ENCODE results near the gene CCDC33.

The CCDC33 gene

DNA sequence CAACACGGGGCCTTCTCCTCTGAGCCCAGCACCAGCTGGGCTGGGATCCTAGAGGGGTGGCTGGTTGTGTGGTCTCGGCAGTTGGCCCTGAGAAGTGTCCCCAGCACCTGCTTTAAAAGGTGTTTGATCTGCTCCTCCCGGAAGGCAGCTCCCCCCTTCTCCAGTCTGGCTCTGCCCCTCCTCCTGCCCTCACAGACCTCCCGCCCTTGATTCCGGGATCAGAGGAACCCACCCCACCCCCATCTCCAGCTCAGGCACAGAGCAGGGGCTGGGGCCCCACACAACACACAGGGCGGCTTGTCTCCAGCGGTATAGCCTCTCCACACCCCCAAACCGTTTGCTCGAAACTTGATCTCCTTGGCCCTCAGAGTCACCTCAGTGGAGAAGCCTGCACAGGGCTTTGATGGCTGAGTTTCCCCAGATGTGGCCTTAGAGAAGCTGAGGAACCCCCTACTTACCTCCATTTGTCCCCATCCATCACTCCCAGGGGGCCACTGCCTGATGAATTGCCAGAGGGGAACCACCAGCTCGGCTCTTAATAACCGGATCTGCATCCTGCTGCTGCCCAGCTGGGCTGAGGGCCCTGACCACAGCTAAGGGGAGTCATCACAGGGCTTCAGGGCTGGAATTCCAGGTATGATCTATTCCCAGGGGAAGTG, 27.1 kb upstream of the CCDC33 start:
- Histone ChIP-seq H3K27me3 (ENCODE audit: control insufficient read depth in 2 of 2, insufficient read depth in 2 of 2, low read length in 2 of 2) (no peaks in the 10 kb centered on the region), H3K4me3 (ENCODE audit: low read length in 2 of 2) (no peak overlapping the region), H3K9me3 (ENCODE audit: control insufficient read depth in 2 of 2, low read length in 2 of 2) (no peaks in the 10 kb centered on the region), H3K4me1 (ENCODE audit: control insufficient read depth in 2 of 2, insufficient read depth in 2 of 2, low read length in 2 of 2) (no peaks in the 10 kb centered on the region), H3K36me3 (ENCODE audit: control insufficient read depth in 2 of 2, insufficient read depth in 2 of 2, low read length in 2 of 2) (no peaks in the 10 kb centered on the region), H3K27ac (ENCODE audit: low read depth in 2 of 2, low read length in 2 of 2) (no peak overlapping the region), H3K9ac (ENCODE audit: low read depth in 1 of 2, low read length in 2 of 2) (no peak overlapping the region)

DNA sequence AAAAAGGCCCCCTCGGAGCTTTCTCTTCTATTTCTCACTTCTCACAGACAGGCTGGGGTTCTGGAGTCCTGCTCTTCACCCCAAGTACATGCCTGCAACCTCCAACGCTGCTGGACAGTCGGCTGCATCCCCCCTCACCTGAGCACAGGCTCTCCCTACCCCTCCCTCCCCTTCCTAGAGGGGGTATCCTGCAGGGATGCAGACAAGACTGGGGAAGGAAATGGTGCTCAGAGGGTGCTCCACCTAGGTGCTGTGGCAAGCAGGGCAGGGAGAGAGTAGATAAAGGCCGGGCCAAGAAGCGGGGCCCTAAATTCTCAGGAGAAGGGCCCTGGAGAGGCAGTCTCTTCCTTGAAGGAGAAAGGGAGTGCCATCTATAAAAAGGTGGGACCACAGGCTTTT, 26.6 kb upstream of the CCDC33 start:
- H3K4me3 ChIP-seq (ENCODE audit: low read length in 2 of 2): no peak overlapping the region
- no peak overlapping the region for H3K27ac ChIP-seq (ENCODE audit: low read depth in 2 of 2, low read length in 2 of 2)
- H3K9me3 ChIP-seq (ENCODE audit: control insufficient read depth in 2 of 2, low read length in 2 of 2): no peaks in the 10 kb centered on the region
- no peaks in the 10 kb centered on the region for H3K4me1 ChIP-seq (ENCODE audit: control insufficient read depth in 2 of 2, insufficient read depth in 2 of 2, low read length in 2 of 2)
- no peaks in the 10 kb centered on the region for H3K36me3 ChIP-seq (ENCODE audit: control insufficient read depth in 2 of 2, insufficient read depth in 2 of 2, low read length in 2 of 2)
- H3K9ac ChIP-seq (ENCODE audit: low read depth in 1 of 2, low read length in 2 of 2): no peak overlapping the region
- no peaks in the 10 kb centered on the region for H3K27me3 ChIP-seq (ENCODE audit: control insufficient read depth in 2 of 2, insufficient read depth in 2 of 2, low read length in 2 of 2)

DNA sequence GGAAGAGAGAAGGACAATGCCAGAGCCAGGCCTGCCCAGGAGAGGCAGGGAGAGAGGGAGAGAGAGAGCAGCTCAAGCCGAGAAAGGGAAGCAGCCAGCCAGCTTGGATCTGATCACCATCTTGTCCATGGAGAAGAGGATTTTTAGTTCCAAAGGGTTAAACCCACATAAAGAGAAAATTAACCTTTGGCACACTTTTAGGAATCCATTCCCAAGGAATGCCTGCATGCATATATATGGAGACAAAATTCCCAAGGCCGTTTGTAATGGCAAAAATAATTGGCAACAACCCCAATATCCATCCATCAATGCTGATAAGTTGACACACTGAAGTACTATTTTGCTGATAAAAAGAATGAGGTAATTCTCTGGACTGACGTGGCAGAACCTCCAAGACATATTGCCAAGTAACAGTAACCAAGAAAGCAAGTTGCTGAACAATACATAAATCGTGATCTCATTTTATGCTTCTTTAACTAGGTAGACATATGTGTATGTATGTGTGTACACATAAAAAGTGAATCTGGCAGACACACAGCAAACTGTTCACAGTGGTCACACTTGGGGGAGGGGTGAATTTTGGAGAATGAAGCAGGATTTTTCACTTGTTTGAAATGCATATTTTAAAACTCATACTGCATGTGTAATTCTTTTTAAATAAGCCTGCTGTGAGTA, 26.0 kb upstream of the CCDC33 start:
- H3K27ac ChIP-seq (ENCODE audit: low read depth in 2 of 2, low read length in 2 of 2): no peak overlapping the region
- no peak overlapping the region for H3K4me3 ChIP-seq (ENCODE audit: low read length in 2 of 2)
- H3K4me1 ChIP-seq (ENCODE audit: control insufficient read depth in 2 of 2, insufficient read depth in 2 of 2, low read length in 2 of 2): no peaks in the 10 kb centered on the region

DNA sequence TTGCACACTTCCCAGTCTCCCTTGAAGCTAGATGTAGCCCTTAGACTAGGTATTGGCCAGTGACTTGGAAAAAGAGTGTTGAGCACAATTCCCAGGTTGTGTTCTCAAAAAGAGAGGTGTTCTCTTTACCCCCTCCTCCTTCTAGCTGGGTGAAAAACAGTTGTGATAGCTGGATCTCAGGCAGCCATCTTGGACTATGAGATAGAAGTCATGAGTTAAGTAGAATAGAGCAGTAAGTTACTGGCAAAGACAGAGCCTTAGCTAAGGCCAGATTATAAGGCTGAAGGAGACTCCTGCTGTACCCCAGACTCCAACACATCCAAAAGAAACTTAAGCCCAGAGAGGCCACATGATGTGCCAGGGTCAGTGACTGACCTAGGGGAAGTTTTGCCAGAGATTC, 25.4 kb upstream of the CCDC33 start:
- Histone ChIP-seq H3K27me3 (ENCODE audit: control insufficient read depth in 2 of 2, insufficient read depth in 2 of 2, low read length in 2 of 2) (no peaks in the 10 kb centered on the region), H3K9ac (ENCODE audit: low read depth in 1 of 2, low read length in 2 of 2) (no peak overlapping the region), H3K36me3 (ENCODE audit: control insufficient read depth in 2 of 2, insufficient read depth in 2 of 2, low read length in 2 of 2) (no peaks in the 10 kb centered on the region), H3K9me3 (ENCODE audit: control insufficient read depth in 2 of 2, low read length in 2 of 2) (no peaks in the 10 kb centered on the region), H3K4me3 (ENCODE audit: low read length in 2 of 2) (no peak overlapping the region), H3K27ac (ENCODE audit: low read depth in 2 of 2, low read length in 2 of 2) (no peak overlapping the region), H3K4me1 (ENCODE audit: control insufficient read depth in 2 of 2, insufficient read depth in 2 of 2, low read length in 2 of 2) (no peaks in the 10 kb centered on the region)

More for the DNA sequence above, 26.0 kb upstream of the CCDC33 start:
- no peaks in the 10 kb centered on the region for H3K9me3 ChIP-seq (ENCODE audit: control insufficient read depth in 2 of 2, low read length in 2 of 2)
- H3K9ac ChIP-seq (ENCODE audit: low read depth in 1 of 2, low read length in 2 of 2): no peak overlapping the region
- H3K27me3 ChIP-seq (ENCODE audit: control insufficient read depth in 2 of 2, insufficient read depth in 2 of 2, low read length in 2 of 2): no peaks in the 10 kb centered on the region
- no peaks in the 10 kb centered on the region for H3K36me3 ChIP-seq (ENCODE audit: control insufficient read depth in 2 of 2, insufficient read depth in 2 of 2, low read length in 2 of 2)

DNA sequence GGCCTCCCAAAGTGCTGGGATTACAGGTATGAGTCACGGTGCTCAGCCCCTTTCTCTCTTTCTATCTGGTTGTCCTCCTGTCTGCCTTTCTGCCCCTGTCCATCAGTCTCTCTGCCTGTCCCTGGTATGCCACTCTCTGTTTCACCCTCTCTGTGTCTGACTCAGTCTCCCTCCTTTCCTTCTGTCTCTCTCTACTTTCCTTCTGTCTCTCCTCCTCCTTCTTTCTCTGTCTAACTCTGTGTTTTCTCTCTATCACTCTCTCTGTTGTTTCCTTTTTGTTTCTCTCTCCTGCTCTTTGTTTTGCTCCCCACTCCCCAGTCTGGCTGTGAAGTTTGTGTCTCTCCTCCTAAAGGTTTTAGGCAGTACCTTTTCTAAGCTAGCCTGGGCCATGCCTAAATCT, 24.5 kb upstream of the CCDC33 start:
- Histone ChIP-seq H3K9ac (ENCODE audit: low read depth in 1 of 2, low read length in 2 of 2) (no peak overlapping the region), H3K4me3 (ENCODE audit: low read length in 2 of 2) (no peak overlapping the region), H3K27ac (ENCODE audit: low read depth in 2 of 2, low read length in 2 of 2) (no peak overlapping the region), H3K9me3 (ENCODE audit: control insufficient read depth in 2 of 2, low read length in 2 of 2) (no peaks in the 10 kb centered on the region), H3K27me3 (ENCODE audit: control insufficient read depth in 2 of 2, insufficient read depth in 2 of 2, low read length in 2 of 2) (no peaks in the 10 kb centered on the region), H3K36me3 (ENCODE audit: control insufficient read depth in 2 of 2, insufficient read depth in 2 of 2, low read length in 2 of 2) (no peaks in the 10 kb centered on the region), H3K4me1 (ENCODE audit: control insufficient read depth in 2 of 2, insufficient read depth in 2 of 2, low read length in 2 of 2) (no peaks in the 10 kb centered on the region)

DNA sequence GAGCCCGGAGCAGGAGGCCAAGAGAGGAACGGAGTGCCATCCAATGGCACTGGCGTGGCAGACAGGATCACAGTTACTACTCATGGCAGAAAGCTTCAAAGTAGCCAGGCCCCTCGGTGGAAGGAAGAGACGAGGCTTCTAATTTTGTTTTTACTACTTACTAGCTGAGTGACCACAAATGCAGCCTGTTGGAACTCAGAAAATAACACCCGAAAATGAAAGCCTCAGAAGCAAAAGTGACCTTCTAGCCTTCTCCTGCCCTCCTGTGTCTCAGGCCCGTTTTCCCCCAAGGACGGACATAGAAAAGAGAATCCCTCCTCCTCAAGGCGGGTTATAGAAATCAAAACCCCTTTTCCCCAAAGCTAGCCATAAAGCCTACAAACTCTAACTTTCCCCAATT, 23.6 kb upstream of the CCDC33 start:
- Histone ChIP-seq H3K4me3 (ENCODE audit: low read length in 2 of 2) (no peak overlapping the region), H3K9me3 (ENCODE audit: control insufficient read depth in 2 of 2, low read length in 2 of 2) (no peaks in the 10 kb centered on the region), H3K4me1 (ENCODE audit: control insufficient read depth in 2 of 2, insufficient read depth in 2 of 2, low read length in 2 of 2) (no peaks in the 10 kb centered on the region), H3K9ac (ENCODE audit: low read depth in 1 of 2, low read length in 2 of 2) (no peak overlapping the region), H3K36me3 (ENCODE audit: control insufficient read depth in 2 of 2, insufficient read depth in 2 of 2, low read length in 2 of 2) (no peaks in the 10 kb centered on the region), H3K27me3 (ENCODE audit: control insufficient read depth in 2 of 2, insufficient read depth in 2 of 2, low read length in 2 of 2) (no peaks in the 10 kb centered on the region), H3K27ac (ENCODE audit: low read depth in 2 of 2, low read length in 2 of 2) (no peak overlapping the region)

DNA sequence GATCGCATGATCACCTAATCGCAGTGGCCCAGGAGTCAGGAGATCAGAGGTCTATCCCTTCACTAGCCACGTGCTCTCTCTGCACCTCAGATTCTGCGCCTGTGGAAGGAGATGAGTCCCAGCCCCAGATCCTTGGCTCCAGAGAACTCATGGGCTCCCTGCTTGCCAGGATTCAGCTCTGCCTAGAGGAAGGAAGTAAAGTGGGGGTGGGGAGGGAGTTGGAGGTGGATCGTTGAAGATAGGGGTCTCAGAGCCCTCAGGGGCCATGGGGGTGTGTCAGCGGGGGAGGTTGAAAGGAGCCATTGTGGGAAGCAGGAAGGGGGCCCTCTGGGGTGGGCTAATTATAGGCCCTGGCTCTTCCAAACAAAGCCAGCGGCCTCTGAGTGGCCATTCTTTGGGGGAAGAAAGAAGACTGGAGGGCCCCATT, 22.3 kb upstream of the CCDC33 start:
- Histone ChIP-seq H3K9ac (ENCODE audit: low read depth in 1 of 2, low read length in 2 of 2) (no peak overlapping the region), H3K9me3 (ENCODE audit: control insufficient read depth in 2 of 2, low read length in 2 of 2) (no peaks in the 10 kb centered on the region), H3K36me3 (ENCODE audit: control insufficient read depth in 2 of 2, insufficient read depth in 2 of 2, low read length in 2 of 2) (no peaks in the 10 kb centered on the region), H3K27ac (ENCODE audit: low read depth in 2 of 2, low read length in 2 of 2) (no peak overlapping the region), H3K4me1 (ENCODE audit: control insufficient read depth in 2 of 2, insufficient read depth in 2 of 2, low read length in 2 of 2) (no peaks in the 10 kb centered on the region), H3K4me3 (ENCODE audit: low read length in 2 of 2) (no peak overlapping the region), H3K27me3 (ENCODE audit: control insufficient read depth in 2 of 2, insufficient read depth in 2 of 2, low read length in 2 of 2) (no peaks in the 10 kb centered on the region)

DNA sequence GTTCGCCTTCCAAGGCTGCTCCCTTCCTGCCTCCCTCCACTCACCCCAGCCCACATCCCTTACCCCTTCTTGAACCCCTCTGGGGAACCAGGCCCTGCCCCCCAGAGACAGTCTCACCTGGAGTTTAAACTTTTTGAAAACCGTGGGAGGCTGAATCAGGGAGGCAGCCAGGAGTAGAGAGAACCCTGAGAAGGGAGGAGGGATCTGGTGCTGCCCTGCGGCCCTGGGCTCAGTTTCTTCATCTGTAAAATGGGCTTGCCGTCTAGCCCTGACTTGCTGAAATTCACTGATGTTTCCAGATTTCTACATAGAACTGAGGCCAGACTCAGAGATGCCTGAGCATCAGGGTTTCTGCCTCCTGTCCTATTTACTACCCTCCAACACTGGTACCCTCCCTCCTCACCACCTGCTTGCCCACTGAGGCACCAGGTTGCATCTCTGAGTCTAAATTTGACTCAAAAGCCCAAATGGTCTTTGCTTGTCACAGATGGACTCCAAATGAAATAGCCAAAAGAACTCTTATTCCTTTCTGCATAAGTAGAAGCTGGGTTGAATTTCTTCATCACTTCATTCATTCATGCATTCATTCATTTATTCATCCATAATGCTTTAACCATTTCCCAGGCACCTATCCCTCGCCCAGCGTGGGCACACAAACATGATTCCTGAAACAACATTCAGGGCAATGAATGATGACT, 21.7 kb upstream of the CCDC33 start:
- Histone ChIP-seq H3K4me3 (ENCODE audit: low read length in 2 of 2) (no peak overlapping the region), H3K27me3 (ENCODE audit: control insufficient read depth in 2 of 2, insufficient read depth in 2 of 2, low read length in 2 of 2) (no peaks in the 10 kb centered on the region), H3K9me3 (ENCODE audit: control insufficient read depth in 2 of 2, low read length in 2 of 2) (no peaks in the 10 kb centered on the region), H3K27ac (ENCODE audit: low read depth in 2 of 2, low read length in 2 of 2) (no peak overlapping the region), H3K9ac (ENCODE audit: low read depth in 1 of 2, low read length in 2 of 2) (no peak overlapping the region), H3K36me3 (ENCODE audit: control insufficient read depth in 2 of 2, insufficient read depth in 2 of 2, low read length in 2 of 2) (no peaks in the 10 kb centered on the region), H3K4me1 (ENCODE audit: control insufficient read depth in 2 of 2, insufficient read depth in 2 of 2, low read length in 2 of 2) (no peaks in the 10 kb centered on the region)

DNA sequence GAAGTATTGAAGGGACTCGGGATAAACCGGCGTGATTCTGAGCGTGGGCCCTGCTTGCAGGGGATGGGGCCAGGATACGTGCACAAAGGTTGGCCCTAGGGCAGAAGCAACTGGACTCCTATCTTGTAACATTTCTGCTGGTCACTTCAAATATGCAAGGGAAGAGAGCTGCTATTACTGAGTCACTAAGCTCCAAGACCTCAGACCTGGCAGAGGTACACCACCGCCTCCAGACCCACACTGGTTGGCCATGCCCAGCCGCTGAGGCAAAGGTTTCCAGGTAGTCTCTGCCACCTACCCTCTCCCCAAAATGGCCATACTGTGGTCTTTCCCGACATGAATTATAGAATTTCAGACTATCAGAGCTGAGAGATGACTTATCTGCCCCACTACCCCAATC, 20.2 kb upstream of the CCDC33 start:
- H3K9me3 ChIP-seq (ENCODE audit: control insufficient read depth in 2 of 2, low read length in 2 of 2): no peaks in the 10 kb centered on the region
- H3K36me3 ChIP-seq (ENCODE audit: control insufficient read depth in 2 of 2, insufficient read depth in 2 of 2, low read length in 2 of 2): no peaks in the 10 kb centered on the region
- H3K27me3 ChIP-seq (ENCODE audit: control insufficient read depth in 2 of 2, insufficient read depth in 2 of 2, low read length in 2 of 2): no peaks in the 10 kb centered on the region
- H3K27ac ChIP-seq (ENCODE audit: low read depth in 2 of 2, low read length in 2 of 2): no peak overlapping the region
- H3K4me1 ChIP-seq (ENCODE audit: control insufficient read depth in 2 of 2, insufficient read depth in 2 of 2, low read length in 2 of 2): no peaks in the 10 kb centered on the region
- H3K4me3 ChIP-seq (ENCODE audit: low read length in 2 of 2): no peak overlapping the region
- no peak overlapping the region for H3K9ac ChIP-seq (ENCODE audit: low read depth in 1 of 2, low read length in 2 of 2)

DNA sequence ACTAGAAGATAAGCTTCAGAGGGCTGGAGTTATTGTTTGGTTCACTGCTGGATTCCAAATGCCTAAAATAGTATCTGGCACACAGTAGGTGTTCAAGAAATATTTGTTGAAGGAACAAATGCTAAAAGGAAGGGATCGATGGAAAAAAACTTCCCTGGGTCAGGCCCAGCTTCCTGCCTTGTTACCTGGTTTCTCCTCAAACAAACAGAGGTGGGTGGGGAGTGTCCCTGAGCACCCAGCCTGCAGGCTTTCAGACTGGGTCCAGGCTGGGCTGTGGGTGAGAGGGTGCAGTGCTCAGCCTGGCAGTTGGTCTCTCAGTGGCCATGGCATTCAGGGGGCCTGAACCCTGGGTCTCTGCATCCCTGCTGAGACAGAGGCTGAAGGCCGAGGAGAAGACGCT, 19.2 kb upstream of the CCDC33 start:
- H3K9ac ChIP-seq (ENCODE audit: low read depth in 1 of 2, low read length in 2 of 2): no peak overlapping the region
- H3K27me3 ChIP-seq (ENCODE audit: control insufficient read depth in 2 of 2, insufficient read depth in 2 of 2, low read length in 2 of 2): no peaks in the 10 kb centered on the region
- H3K36me3 ChIP-seq (ENCODE audit: control insufficient read depth in 2 of 2, insufficient read depth in 2 of 2, low read length in 2 of 2): no peaks in the 10 kb centered on the region
- peaks cover 2 to 3% of the 10 kb centered on the region in 2 donors for H3K4me1 ChIP-seq (ENCODE audit: control insufficient read depth in 2 of 2, insufficient read depth in 2 of 2, low read length in 2 of 2)
- no peaks in the 10 kb centered on the region for H3K9me3 ChIP-seq (ENCODE audit: control insufficient read depth in 2 of 2, low read length in 2 of 2)
- H3K27ac ChIP-seq (ENCODE audit: low read depth in 2 of 2, low read length in 2 of 2): no peak overlapping the region
- no peak overlapping the region for H3K4me3 ChIP-seq (ENCODE audit: low read length in 2 of 2)
